Hepatocyte (in vitro differentiated cells): ENCODE results near the gene MEIS2. TPM values are rescaled to one million over a fixed set of nuclear protein-coding genes. Genes with fewer than 3 reads are reported as not detected.
A peak's percentile ranks its signal among the peaks of the same experiment; 100 is the strongest.

ENCODE experiments used
- DNase-seq: peaks from one replicate; pipeline ENCODE4 v3.0.0-alpha.2; 2016; ENCODE audit warnings: low spot score
- H2AFZ ChIP-seq: fragments of 200-600 bp; sonication (generic); 2 replicates; pipeline ENCODE4 v1.6.0; 2016; ENCODE audit warnings: antibody characterized with exemption, mild to moderate bottlenecking
- H3K27ac ChIP-seq: fragments of 200-600 bp; sonication (generic); 2 replicates; pipeline ENCODE4 v1.5.1; 2016; ENCODE audit warnings: mild to moderate bottlenecking
- H3K27me3 ChIP-seq: fragments of 200-600 bp; sonication (generic); 2 replicates; pipeline ENCODE4 v1.6.1; 2016
- H3K36me3 ChIP-seq: fragments of 200-600 bp; sonication (generic); replicated peaks from 2 replicates; pipeline ENCODE4 v1.5.1; 2016; ENCODE audit warnings: low read depth; ENCODE audit not compliant: insufficient read depth
- H3K4me1 ChIP-seq: fragments of 200-600 bp; sonication (generic); 2 replicates; pipeline ENCODE4 v1.5.1; 2016; ENCODE audit warnings: mild to moderate bottlenecking, moderate library complexity; ENCODE audit not compliant: insufficient read depth
- H3K4me2 ChIP-seq: fragments of 200-600 bp; sonication (generic); 2 replicates; pipeline ENCODE4 v1.6.0; 2016
- H3K4me3 ChIP-seq: fragments of 200-600 bp; sonication (generic); 2 replicates; pipeline ENCODE4 v1.5.1; 2016; ENCODE audit warnings: mild to moderate bottlenecking
- H3K79me2 ChIP-seq: fragments of 200-600 bp; sonication (generic); 2 replicates; pipeline ENCODE4 v1.6.0; 2017; ENCODE audit warnings: mild to moderate bottlenecking
- H3K9me2 ChIP-seq: fragments of 200-600 bp; sonication (generic); replicated peaks from 2 replicates; pipeline ENCODE4 v1.6.0; 2017; ENCODE audit warnings: mild to moderate bottlenecking; ENCODE audit not compliant: insufficient read depth
- H3K9me3 ChIP-seq: fragments of 200-600 bp; sonication (generic); 2 replicates; pipeline ENCODE4 v1.5.1; 2016; ENCODE audit warnings: low read depth, mild to moderate bottlenecking
- H4K20me1 ChIP-seq: fragments of 200-600 bp; sonication (generic); 2 replicates; pipeline ENCODE4 v1.6.0; 2016; ENCODE audit warnings: mild to moderate bottlenecking; ENCODE audit not compliant: insufficient read depth, poor library complexity, severe bottlenecking
- CTCF ChIP-seq: fragments of 200-600 bp; sonication (generic); IDR thresholded peaks from 2 replicates; pipeline ENCODE4 v1.5.1; 2016; ENCODE audit warnings: antibody characterized with exemption, mild to moderate bottlenecking; ENCODE audit not compliant: poor library complexity
- EZH2 ChIP-seq: fragments of 200-600 bp; sonication (generic); IDR thresholded peaks from 2 replicates; pipeline ENCODE4 v1.6.1; 2016; ENCODE audit warnings: antibody characterized with exemption, mild to moderate bottlenecking, borderline replicate concordance
- EZH2phosphoT487 ChIP-seq: fragments of 200-600 bp; sonication (generic); IDR thresholded peaks from one replicate; pipeline ENCODE4 v1.6.1; 2018; ENCODE audit warnings: antibody characterized with exemption, mild to moderate bottlenecking, low read depth, moderate library complexity; ENCODE audit not compliant: unreplicated experiment, severe bottlenecking
- WGBS: methylation state at CpG from one replicate; pipeline ENCODE4 v1.1.6; 2016; ENCODE audit warnings: low lambda C conversion rate; ENCODE audit errors: missing lambda C conversion rate; 5-methylcytosine and 5-hydroxymethylcytosine counted together
- polyA plus RNA-seq: library from polyadenylated mRNA; unstranded; fragments of >200 nt; fragmentation: Nextera tagmentation; extraction: Ambion mirVana; gene quantifications from 2 replicates; pipeline ENCODE4 v1.2.1, GENCODE V29; 2016
- total RNA-seq: library from RNA; depleted of rRNA; stranded (reverse); fragments of >200 nt; gene quantifications from 2 replicates; pipeline ENCODE4 v1.2.3, GENCODE V29; 2014

Gene MEIS2
- total and polyA plus RNA-seq, 2 experiments from 2014 or later: 20.6 to 33.5 TPM

GRCh38 chr15:37094333-37094914, 5.9 kb downstream of the MEIS2 start:
- Histone ChIP-seq H4K20me1 (no peaks in the 10 kb centered on the region), H3K36me3 (no peaks in the 10 kb centered on the region), H3K27ac (peak overlapping the region; percentile 93), H3K4me1 (peaks cover 4% of the 10 kb centered on the region), H3K9me2 (no peaks in the 10 kb centered on the region), H2AFZ (no peak overlapping the region), H3K9me3 (no peaks in the 10 kb centered on the region), H3K79me2 (peaks cover 88% of the 10 kb centered on the region), H3K4me3 (no peak overlapping the region), H3K27me3 (peaks cover 36% of the 10 kb centered on the region), H3K4me2 (peak overlapping the region; percentile 92)
- TF ChIP-seq CTCF (no peak), EZH2 (no peak), EZH2phosphoT487 (no peak)
- 48% methylated on average over 7 of the region's 7 CpGs for WGBS
- DNase-seq: peak; percentile 5

GRCh38 chr15:37093480-37094332, 6.6 kb downstream of the MEIS2 start:
- no peak overlapping the region for H2AFZ ChIP-seq
- peaks cover 34% of the 10 kb centered on the region for H3K27me3 ChIP-seq
- TF ChIP-seq EZH2phosphoT487: no peak
- peak; percentile 42 for DNase-seq
- no peaks in the 10 kb centered on the region for H3K9me2 ChIP-seq
- WGBS: 58% methylated on average over 11 of the region's 11 CpGs
- H4K20me1 ChIP-seq: no peaks in the 10 kb centered on the region
- H3K4me3 ChIP-seq: no peak overlapping the region
- H3K36me3 ChIP-seq: no peaks in the 10 kb centered on the region
- H3K4me2 ChIP-seq: peak overlapping the region; percentile 92
- peaks cover 90% of the 10 kb centered on the region for H3K79me2 ChIP-seq
- H3K4me1 ChIP-seq: peaks cover 4% of the 10 kb centered on the region
- H3K27ac ChIP-seq: peak overlapping the region; percentile 29
- H3K9me3 ChIP-seq: no peaks in the 10 kb centered on the region

- DNase-seq: no peak
- peaks cover 76% of the 10 kb centered on the region for H3K79me2 ChIP-seq
- no peak overlapping the region for H2AFZ ChIP-seq
- TF ChIP-seq EZH2: no peak
- no peak for TF ChIP-seq EZH2phosphoT487
- TF ChIP-seq CTCF: no peak
- H3K9me2 ChIP-seq: no peaks in the 10 kb centered on the region
- H3K27ac ChIP-seq: no peak overlapping the region
- H3K27me3 ChIP-seq: peaks cover 16% of the 10 kb centered on the region
- no peaks in the 10 kb centered on the region for H3K36me3 ChIP-seq
- peaks cover 4% of the 10 kb centered on the region for H3K4me1 ChIP-seq
- H3K4me2 ChIP-seq: no peak overlapping the region
- no peak overlapping the region for H3K4me3 ChIP-seq
- no peaks in the 10 kb centered on the region for H4K20me1 ChIP-seq
- H3K9me3 ChIP-seq: no peaks in the 10 kb centered on the region
- WGBS: 66% methylated on average over 3 of the region's 3 CpGs
Measured at GRCh38 chr15:37090543-37091175, 9.7 kb downstream of the MEIS2 start.

- H2AFZ ChIP-seq: no peak overlapping the region
- H4K20me1 ChIP-seq: no peaks in the 10 kb centered on the region
- H3K36me3 ChIP-seq: no peaks in the 10 kb centered on the region
- no peaks in the 10 kb centered on the region for H3K9me3 ChIP-seq
- no peaks in the 10 kb centered on the region for H3K9me2 ChIP-seq
- no peak for TF ChIP-seq EZH2
- TF ChIP-seq CTCF: no peak
- no peak for TF ChIP-seq EZH2phosphoT487
- WGBS: 71% methylated on average over 2 of the region's 2 CpGs
- no peaks in the 10 kb centered on the region for H3K4me1 ChIP-seq
- no peak overlapping the region for H3K4me2 ChIP-seq
- H3K27ac ChIP-seq: no peak overlapping the region
- no peak overlapping the region for H3K4me3 ChIP-seq
- peaks cover 6% of the 10 kb centered on the region for H3K27me3 ChIP-seq
- H3K79me2 ChIP-seq: peaks cover 75% of the 10 kb centered on the region
- DNase-seq: no peak
Measured at GRCh38 chr15:37088436-37088835, 11.9 kb downstream of the MEIS2 start.
